A549 treated with DMSO at 1 μM for 4 hours (cell line): ENCODE measurements around the gene AOC2. TPM values are rescaled to one million over a fixed set of nuclear protein-coding genes. Genes with fewer than 3 reads are reported as not detected.

ENCODE experiments used
- total RNA-seq: library from RNA; stranded (reverse); fragments of 200-300 nt; extraction: Qiagen RNA extraction; gene quantifications from 5 replicates; pipeline ENCODE4 v1.2.3, GENCODE V29; 2022; ENCODE audit warnings: low read depth

Gene AOC2
- total RNA-seq, result 1.9 to 3.0 TPM (median 2.2 TPM) in 5 replicates

GRCh38 chr17:42844271-42844670 lies at the start of gene AOC2:
AOC2 (plus strand) TSS chr17:42844580; CDS start chr17:42844627, 47 bp downstream.

GRCh38 chr17:42798383-42799380 lies 45.7 kb upstream of the AOC2 start, which contains the start of the genes CNTD1 and COA3:
CNTD1 (plus strand) TSS chr17:42798861; CDS start chr17:42799068, 207 bp downstream.
COA3 (minus strand) TSS chr17:42798704; CDS start chr17:42798681, 23 bp downstream.

GRCh38 chr17:42832934-42833766 lies 11.2 kb upstream of the AOC2 start, which contains the start of gene PSME3:
PSME3 (plus strand) TSS chr17:42833397; CDS start chr17:42833632, 235 bp downstream.

GRCh38 chr17:42850954-42851353 lies 6.6 kb downstream of the AOC2 start, which contains the start of gene AOC3:
AOC3 (plus strand) TSS chr17:42851199; CDS start chr17:42851344, 145 bp downstream.

Other genes starting within 250 kb of the AOC2 start
- 28.1 to 34.5 TPM (median 32.2 TPM) in 5 replicates for gene RETREG3, start 235.2 kb upstream of the AOC2 start, total RNA-seq
- 140 to 165 TPM (median 152 TPM) in 5 replicates for gene TUBG1, start 234.9 kb upstream of the AOC2 start, total RNA-seq
- gene TUBG2, start 185.3 kb upstream of the AOC2 start, total RNA-seq, result 18.0 to 26.0 TPM (median 23.3 TPM) in 5 replicates
- gene PLEKHH3, start 167.6 kb upstream of the AOC2 start, total RNA-seq, result 16.0 to 20.7 TPM (median 16.6 TPM) in 5 replicates
- 0.24 to 0.46 TPM (median 0.37 TPM) in 5 replicates for gene CCR10, start 162.7 kb upstream of the AOC2 start, total RNA-seq
- gene CNTNAP1, start 162.0 kb upstream of the AOC2 start, total RNA-seq, result 5.6 to 7.0 TPM (median 6.3 TPM) in 5 replicates
- 8.4 to 12.4 TPM (median 11.1 TPM) in 5 replicates for gene EZH1, start 99.5 kb upstream of the AOC2 start, total RNA-seq
- 0.69 to 1.2 TPM (median 0.85 TPM) in 5 replicates for gene RAMP2, start 83.4 kb upstream of the AOC2 start, total RNA-seq
- gene VPS25, start 71.1 kb upstream of the AOC2 start, total RNA-seq, result 124 to 130 TPM (median 127 TPM) in 5 replicates
- gene WNK4, start 64.0 kb upstream of the AOC2 start, total RNA-seq, result 0.56 to 2.4 TPM (median 1.6 TPM) in 5 replicates
- gene COA3, start 45.9 kb upstream of the AOC2 start, total RNA-seq, result 118 to 145 TPM (median 129 TPM) in 5 replicates
- 0.05 to 0.28 TPM (median 0.05 TPM) in 4 of 5 replicates, not detected in the other for gene CNTD1, start 45.7 kb upstream of the AOC2 start, total RNA-seq
- 77.4 to 103 TPM (median 83.0 TPM) in 5 replicates for gene BECN1, start 20.3 kb upstream of the AOC2 start, total RNA-seq
- 239 to 264 TPM (median 256 TPM) in 5 replicates for gene PSME3, start 11.2 kb upstream of the AOC2 start, total RNA-seq
- gene AOC3, start 6.6 kb downstream of the AOC2 start, total RNA-seq, result 0.99 to 2.0 TPM (median 1.5 TPM) in 5 replicates
- not detected in 5 replicates for gene G6PC1, start 56.2 kb downstream of the AOC2 start, total RNA-seq
- 45.7 to 63.2 TPM (median 55.6 TPM) in 5 replicates for gene AARSD1, start 119.9 kb downstream of the AOC2 start, total RNA-seq
- gene PTGES3L, start 135.5 kb downstream of the AOC2 start, total RNA-seq, result 0.84 to 1.5 TPM (median 0.89 TPM) in 5 replicates
- 21.4 to 22.5 TPM (median 21.9 TPM) in 5 replicates for gene RUNDC1, start 136.0 kb downstream of the AOC2 start, total RNA-seq
- 2,855 to 3,764 TPM (median 2,988 TPM) in 5 replicates for gene RPL27, start 153.8 kb downstream of the AOC2 start, total RNA-seq
- gene IFI35, start 162.2 kb downstream of the AOC2 start, total RNA-seq, result 16.9 to 21.8 TPM (median 17.9 TPM) in 5 replicates
- gene VAT1, start 177.8 kb downstream of the AOC2 start, total RNA-seq, result 214 to 226 TPM (median 218 TPM) in 5 replicates
- 0.10 to 0.16 TPM (median 0.12 TPM) in 5 replicates for gene RND2, start 180.7 kb downstream of the AOC2 start, total RNA-seq